Endometrium (tissue), 2 donors: Measurements from ENCODE around the gene SLC2A9.
"Not testable (repeated sequence)": the region's sequence is repeated elsewhere in the genome, so short reads cannot be mapped to it uniquely, and the experiment has no call there.

Experiments
- FAIRE-seq: peaks from 2 replicates; lab custom pipeline; 2012; peaks lifted over from hg19 to GRCh38; lab: Jason Lieb, UNC
- donor health status: control.
- donor health status: control.

SLC2A9 gene

GRCh38 chr4:9996319-9997110 lies 24.8 kb downstream of the SLC2A9 start:
- no peak for FAIRE-seq

GRCh38 chr4:9994246-9994847 lies 26.9 kb downstream of the SLC2A9 start:
- no peak for FAIRE-seq

DNA sequence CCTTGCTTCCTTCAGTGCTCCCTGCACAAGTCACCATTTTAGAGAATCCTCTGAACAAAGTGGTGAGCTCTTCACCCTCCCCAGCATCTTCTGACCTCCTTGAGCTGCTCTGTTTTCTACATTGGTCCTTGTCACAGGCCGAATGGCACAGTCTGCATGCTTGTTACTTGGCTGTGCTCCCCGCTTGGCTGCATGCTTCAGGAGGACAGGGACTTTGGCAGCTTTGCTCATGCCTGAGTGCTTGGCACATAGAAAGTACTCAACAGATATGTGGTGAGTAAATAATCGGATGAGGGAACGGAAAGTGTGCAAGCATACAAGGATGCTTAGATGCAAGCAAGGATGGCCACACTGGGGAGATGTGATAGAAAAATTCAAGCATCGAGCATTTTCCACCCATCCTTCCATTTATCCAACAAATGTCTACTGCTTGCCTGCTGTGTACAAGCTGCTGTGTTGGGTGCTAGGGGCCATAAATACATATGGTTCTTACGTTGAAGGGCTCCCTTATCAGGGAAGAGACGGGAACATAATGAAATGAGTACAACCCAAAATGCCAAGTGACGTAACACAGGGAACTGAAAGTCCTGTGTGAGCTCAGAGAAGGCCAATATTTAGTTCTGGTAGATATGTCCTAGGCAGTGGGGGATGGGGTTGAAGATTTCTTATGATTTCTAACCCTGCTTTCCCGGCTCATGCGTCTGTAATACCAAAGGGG lies 31.2 kb downstream of the SLC2A9 start:
- FAIRE-seq: no peak

DNA sequence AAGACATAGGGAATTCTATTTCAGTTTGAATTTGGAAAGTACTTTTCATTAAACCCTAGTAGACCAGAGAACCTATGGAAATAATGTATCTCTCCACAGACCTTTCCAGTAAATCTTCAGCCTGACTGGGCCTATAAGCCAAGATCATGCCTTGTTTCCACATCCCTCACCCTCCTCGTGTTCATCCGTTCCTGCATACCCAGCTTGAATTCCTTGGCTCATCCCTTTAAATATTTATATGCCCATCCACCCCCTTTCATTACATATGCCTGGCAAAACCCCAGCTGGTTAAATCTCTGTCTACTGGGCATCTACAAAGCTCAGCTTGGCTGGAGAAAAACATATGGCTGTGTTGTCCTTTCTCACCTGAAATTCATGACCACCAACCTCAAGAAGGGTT lies 32.4 kb downstream of the SLC2A9 start:
- no peak for FAIRE-seq

GRCh38 chr4:9988363-9988749 lies 32.9 kb downstream of the SLC2A9 start:
- FAIRE-seq: no peak

DNA sequence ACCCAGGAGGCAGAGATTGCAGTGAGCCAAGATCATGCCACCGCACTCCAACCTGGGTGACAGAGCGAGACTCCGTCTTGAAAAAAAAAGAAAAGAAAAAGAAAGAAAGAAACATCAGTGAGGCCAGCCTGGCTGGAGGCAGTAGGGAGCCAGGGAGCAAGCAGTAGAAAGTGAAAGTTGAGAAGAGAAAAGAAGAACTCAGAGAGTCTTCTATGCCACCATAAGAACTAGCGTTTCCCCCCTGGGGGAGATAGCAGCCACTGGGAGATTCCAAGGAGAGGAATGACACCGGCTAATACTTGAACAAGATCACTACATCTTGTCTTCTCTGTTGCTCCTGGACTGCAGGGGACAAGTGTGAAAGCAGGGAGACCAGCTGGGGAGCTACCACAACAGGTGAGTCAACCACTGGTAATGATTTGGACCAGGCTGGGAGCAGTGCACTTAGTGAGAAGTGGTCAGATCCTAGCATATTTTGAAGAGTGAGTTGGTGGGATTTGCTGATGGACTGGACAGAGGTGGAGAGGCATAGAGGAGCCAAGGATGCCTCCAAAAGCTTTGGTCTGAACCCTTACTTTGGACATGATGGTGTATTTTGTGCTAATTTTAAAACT lies 33.4 kb downstream of the SLC2A9 start:
- no peak for FAIRE-seq

DNA sequence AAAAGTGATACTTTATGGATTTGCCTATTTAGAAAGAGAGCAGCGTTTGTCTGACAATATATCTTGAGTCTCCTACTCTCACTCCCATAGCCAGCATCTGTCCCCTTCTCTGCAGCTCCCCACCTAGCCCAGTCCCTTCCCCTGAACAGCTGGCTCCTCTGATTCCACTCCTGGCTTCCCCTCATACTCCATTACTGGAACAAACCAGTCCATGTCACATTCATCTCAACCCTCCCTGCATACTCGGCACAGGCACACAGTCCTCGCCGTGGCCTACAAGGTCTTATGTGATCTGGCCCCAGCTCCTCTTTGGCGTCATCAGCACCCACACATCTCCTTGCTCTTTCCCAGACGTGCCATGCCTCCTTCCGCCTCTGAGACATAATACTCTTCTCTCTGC lies 36.7 kb downstream of the SLC2A9 start:
- no peak for FAIRE-seq

GRCh38 chr4:9983211-9983610 lies 38.1 kb downstream of the SLC2A9 start:
- FAIRE-seq: no peak

GRCh38 chr4:9981899-9982298 lies 39.4 kb downstream of the SLC2A9 start:
- FAIRE-seq: not testable (repeated sequence)

DNA sequence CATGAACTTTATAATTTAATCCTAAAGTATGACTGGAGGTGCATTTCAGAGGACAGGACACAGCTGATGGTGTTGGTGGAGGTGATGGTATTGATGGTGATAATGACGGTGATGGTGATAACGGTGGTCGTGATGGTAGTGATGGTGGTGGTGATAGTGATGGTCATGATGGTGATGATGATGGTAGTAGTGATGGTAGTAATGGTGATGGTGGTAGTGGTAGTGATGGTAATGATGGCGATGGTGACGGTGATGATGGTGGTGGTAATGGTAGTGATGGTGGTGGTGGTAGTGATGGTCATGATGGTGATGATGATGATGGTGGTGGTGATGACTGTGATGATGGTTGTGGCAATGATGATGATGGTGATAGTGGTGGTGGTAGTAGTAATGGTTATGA lies 40.4 kb downstream of the SLC2A9 start:
- no peak for FAIRE-seq

DNA sequence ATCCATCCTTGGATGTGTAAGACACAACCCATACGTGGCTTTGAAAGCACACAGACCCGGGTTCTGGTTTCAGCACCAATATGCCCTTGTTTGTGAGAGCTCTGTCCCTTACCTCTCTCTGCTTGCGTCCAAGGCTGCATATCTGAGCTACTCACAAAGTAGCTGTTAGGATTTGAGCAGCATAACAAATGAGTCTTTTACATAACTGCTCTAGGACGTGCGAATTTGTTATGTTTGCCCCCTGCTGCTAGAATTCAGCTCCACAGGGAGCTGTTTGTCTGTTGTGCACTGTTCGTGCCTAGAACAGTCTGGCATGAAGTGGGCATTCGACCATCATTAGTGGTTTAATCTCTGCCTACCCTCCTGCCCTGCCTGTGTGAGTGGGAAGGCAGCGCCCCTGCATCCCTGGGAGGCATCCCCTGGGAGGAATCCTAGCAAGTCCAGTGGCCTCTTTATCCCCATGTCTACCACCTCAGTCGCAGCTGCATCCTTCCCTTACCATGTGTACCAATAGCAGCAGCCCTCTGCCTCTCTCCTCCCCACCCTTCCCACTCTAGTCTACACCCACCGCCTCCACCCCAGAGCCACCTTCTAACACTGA lies 42.1 kb downstream of the SLC2A9 start:
- FAIRE-seq: no peak

- FAIRE-seq: no peak
Measured at GRCh38 chr4:9977518-9978031, 43.7 kb downstream of the SLC2A9 start.

DNA sequence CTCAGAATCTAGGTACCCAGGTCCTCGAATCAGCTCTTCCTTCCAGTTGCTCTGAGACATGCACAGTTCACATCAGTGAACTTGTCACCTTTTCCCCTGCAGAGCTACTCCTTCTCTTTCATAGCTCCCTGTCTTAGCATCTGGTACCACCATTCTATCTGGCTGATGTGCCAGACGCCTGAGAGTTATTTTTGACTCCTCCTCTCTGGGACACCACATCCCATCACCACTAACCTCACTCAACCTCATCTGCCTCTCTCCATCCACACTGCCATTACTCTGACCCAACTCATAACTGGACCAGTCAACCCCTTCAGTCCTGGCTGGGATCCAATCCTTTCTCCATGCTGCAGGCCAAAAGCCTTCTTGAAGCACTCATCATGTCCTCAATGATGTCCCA lies 44.5 kb downstream of the SLC2A9 start:
- no peak for FAIRE-seq

GRCh38 chr4:9976293-9976692 lies 45.0 kb downstream of the SLC2A9 start:
- no peak for FAIRE-seq

DNA sequence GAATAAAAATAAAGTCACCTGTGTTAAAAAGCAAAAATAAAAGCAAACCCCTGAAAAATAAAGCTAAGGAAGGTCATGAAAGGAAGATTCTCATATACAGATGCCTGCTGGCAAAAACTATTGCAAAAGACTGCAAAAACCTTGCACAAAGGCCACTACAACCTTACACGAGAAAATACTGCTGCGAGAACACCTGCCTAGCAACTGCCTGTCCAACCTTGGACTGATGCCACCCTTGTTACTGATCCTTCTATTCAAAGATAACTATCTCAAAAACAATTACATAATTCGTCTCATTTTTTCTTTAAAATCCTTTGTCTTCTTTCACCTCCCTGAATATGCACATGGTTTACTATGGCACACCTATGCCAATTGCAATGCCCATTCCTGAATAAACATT lies 49.6 kb downstream of the SLC2A9 start:
- no peak for FAIRE-seq

DNA sequence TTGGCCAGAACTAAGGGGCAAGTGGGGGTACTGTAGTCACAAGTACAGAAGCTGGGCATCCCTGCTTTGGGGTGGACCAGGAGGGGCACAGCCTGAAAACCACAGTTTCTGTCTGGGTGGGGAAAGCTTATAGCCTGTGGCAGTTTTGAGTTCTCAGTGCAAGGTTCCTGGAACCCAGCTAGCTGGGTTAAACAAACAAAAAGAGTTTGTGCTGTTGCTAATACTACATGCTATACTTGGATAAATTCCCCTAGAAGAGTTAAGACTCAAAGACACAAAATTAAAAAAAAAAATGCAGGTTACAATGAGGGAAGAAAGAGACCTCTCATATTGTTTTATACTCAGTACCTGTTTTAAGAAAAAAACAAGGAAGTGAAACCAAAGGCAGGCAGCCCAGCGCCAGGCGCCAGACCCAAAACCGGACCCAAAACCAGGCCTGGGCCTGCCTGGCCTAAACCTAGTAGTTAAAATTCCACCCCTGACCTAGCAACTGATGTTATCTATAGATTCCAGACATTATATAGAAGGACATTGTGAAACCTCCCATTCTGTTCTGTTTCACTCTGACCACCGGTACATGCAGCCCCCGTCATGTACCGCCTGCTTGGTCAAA lies 50.8 kb downstream of the SLC2A9 start:
- no peak for FAIRE-seq

DNA sequence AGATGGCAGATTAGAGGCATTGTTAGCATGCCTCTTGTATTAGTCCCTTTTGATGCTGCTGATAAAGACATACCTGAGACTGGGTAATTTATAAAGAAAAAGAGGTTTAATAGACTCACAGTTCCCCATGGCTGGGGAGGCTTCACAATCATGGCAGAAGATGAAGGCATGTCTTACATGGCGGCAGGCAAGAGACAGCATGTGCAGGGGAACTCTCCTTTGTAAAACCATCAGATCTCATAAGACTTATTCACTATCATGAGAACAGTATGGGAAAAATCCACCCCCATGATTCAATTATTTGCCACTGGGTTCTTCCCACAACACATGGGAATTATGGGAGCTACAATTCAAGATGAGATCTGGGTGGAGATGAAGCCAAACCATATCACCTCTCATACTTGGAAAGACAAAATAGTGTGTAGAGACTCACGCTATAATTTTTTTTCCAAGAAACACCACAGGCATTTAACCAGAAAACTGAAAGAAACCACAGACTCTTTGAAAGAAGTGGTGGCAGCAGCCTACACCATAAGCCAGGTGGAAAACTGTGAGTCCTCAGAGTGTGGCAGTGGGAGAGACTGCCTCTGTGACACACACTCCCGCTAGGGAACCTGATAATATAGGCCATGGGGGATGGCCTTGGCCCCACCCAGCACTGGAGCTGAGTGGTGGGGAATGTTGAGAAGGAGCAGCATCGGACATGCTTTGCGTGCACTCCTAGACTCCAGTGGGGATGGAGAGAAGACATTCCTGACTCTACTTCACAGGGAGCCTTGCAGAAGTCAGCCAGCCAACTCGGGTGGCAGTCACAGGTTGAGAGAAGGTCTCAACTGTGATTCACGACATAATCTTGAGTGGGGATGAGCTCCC lies 51.5 kb downstream of the SLC2A9 start:
- FAIRE-seq: no peak

DNA sequence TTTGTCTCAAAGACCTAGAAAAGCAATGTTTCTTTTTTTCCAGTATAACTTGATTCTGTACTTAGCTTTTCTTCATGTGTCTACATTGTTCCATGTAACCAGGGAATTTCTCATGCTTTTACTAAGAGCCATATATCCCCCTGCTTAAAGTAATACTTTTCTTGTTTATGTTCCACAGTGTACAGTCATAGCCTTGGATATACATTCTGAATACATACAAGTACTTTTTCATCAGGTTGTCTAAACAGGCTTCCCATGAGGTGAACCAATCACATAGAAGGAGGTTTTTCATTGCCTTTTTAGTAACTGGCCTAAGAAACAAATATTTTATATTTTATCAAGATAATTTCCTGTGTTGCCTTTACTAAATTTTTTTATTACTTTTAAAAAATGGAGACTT lies 52.8 kb downstream of the SLC2A9 start:
- FAIRE-seq: no peak

GRCh38 chr4:9964879-9965278 lies 56.4 kb downstream of the SLC2A9 start:
- FAIRE-seq: no peak

DNA sequence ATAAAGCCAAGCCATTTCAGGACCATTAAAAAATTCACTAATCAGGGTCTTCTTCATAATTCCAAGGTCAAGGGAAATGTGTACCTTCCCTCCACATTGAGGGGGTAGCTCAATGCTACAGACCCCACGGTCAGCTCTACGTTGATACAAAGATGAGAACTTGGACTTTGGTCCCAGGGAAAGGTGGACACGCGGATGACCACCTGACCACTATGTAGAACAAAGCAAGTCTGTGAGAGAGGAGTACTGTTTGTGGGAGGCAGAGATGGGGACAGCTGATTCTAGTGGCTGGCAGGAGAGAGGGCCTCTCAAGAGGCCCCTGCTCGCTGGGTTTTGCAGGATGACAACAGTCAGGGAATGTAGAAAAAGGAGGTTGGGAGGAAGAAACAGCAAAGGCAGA lies 58.0 kb downstream of the SLC2A9 start:
- no peak for FAIRE-seq
